Measurements from ENCODE around the gene CERS1.

The CERS1 gene

GRCh38 chr19:18852648-18853047 is 43.3 kb downstream of the CERS1 start (continued):
- no peak for TF ChIP-seq PRDM10 (tag by site-specific recombination; IDR thresholded peaks at IDR 0.05)
- no peak for TF ChIP-seq ZNF585B (tag by site-specific recombination; IDR thresholded peaks at IDR 0.05)
- no peak for TF ChIP-seq YY1 (tag by site-specific recombination; IDR thresholded peaks at IDR 0.05)
- TF ChIP-seq HOXC10 (CRISPR knock-in tag; IDR thresholded peaks at IDR 0.05): no peak
- TF ChIP-seq ZNF341 (tag by site-specific recombination; IDR thresholded peaks at IDR 0.05; ENCODE audit: low read depth): no peak
- TF ChIP-seq ZNF132 (tag by site-specific recombination; IDR thresholded peaks at IDR 0.05; ENCODE audit: borderline replicate concordance): no peak
- no peak for TF ChIP-seq ZNF140 (tag by site-specific recombination; IDR thresholded peaks at IDR 0.05)
- no peak for TF ChIP-seq ZEB2 (tag by site-specific recombination; IDR thresholded peaks at IDR 0.05)
- no peak for TF ChIP-seq KLF17 (tag by site-specific recombination; IDR thresholded peaks at IDR 0.05)
- no peak for TF ChIP-seq PRDM6 (tag by site-specific recombination; IDR thresholded peaks at IDR 0.05)
- no peak for TF ChIP-seq ZNF677 (tag by site-specific recombination; IDR thresholded peaks at IDR 0.05)

- Histone ChIP-seq H3K4me3 (ENCODE audit: low read depth, low read length) (no peak overlapping the region), H3K4me1 (ENCODE audit: control insufficient read depth, insufficient read depth, low read length) (no peaks in the 10 kb centered on the region), H3K27ac (ENCODE audit: extremely low read depth, low read depth, low read length) (no peak overlapping the region), H3K36me3 (ENCODE audit: control insufficient read depth in 2 of 2, insufficient read depth in 1 of 2, low read length in 2 of 2) (peaks cover 5 to 95% of the 10 kb centered on the region in 2 experiments; a peak in 2 of 3 replicates), H3K9me3 (ENCODE audit: control insufficient read depth, insufficient read depth, low read depth, low read length) (no peaks in the 10 kb centered on the region)
- no peak for TF ChIP-seq ZXDB (tag by site-specific recombination; IDR thresholded peaks at IDR 0.05)
- TF ChIP-seq ZNF530 (tag by site-specific recombination; IDR thresholded peaks at IDR 0.05; ENCODE audit: low read depth): no peak
- TF ChIP-seq ZNF416 (tag by site-specific recombination; IDR thresholded peaks at IDR 0.05): no peak
- no peak for TF ChIP-seq ZNF747 (tag by site-specific recombination; IDR thresholded peaks at IDR 0.05)
- no peak for TF ChIP-seq IKZF3 (tag by site-specific recombination; IDR thresholded peaks at IDR 0.05)
- TF ChIP-seq ZNF184 (tag by site-specific recombination; IDR thresholded peaks at IDR 0.05): no peak
- TF ChIP-seq ZNF707 (tag by site-specific recombination; IDR thresholded peaks at IDR 0.05): no peak
- no peak for TF ChIP-seq ZNF843 (tag by site-specific recombination; IDR thresholded peaks at IDR 0.05)
- no peak for TF ChIP-seq ZNF16 (tag by site-specific recombination; IDR thresholded peaks at IDR 0.05; ENCODE audit: low read depth)
- TF ChIP-seq ZNF24 (tag by site-specific recombination; IDR thresholded peaks at IDR 0.05): no peak
- TF ChIP-seq ZNF274 (IDR thresholded peaks at IDR 0.05; ENCODE audit: low read length): no peak
- TF ChIP-seq ZNF274 (tag by site-specific recombination; IDR thresholded peaks at IDR 0.05; ENCODE audit: borderline replicate concordance): no peak
- TF ChIP-seq ZNF311 (tag by site-specific recombination; IDR thresholded peaks at IDR 0.05; ENCODE audit: borderline replicate concordance): no peak
- ChIA-PET CTCF (interaction anchor here (0.9 kb wide), 1 partner anchor 10 kb away, joined by 3 read pairs; no protein-coding TSS in a partner anchor), POLR2A (no interaction called here)
Measured at GRCh38 chr19:18851673-18852325, 44.2 kb downstream of the CERS1 start.

Measured in HEK293 (cell line).